Heart right ventricle (tissue), 16 donors: ENCODE measurements around the gene SCYGR2. TPM values are rescaled to one million over a fixed set of nuclear protein-coding genes. Genes with fewer than 3 reads are reported as not detected.

Source experiments
- ATAC-seq, 8 donors: fragments of 200-7000 bp; cut with Tn5 transposase; one replicate each; pipeline ENCODE4 v1.9.1; 2020; ENCODE audit warnings: mild to moderate bottlenecking in 8 of 8, moderate library complexity in 8 of 8, moderate number of reproducible peaks in 1 of 8
- DNase-seq, 2 donors: peaks; one replicate each; pipeline ENCODE4 v3.0.0-alpha.2; 2020
- H3K27ac ChIP-seq, 10 donors: fragments of 200-600 bp; sonication (generic) in 2 of 10; one replicate each; pipeline versions ENCODE4 v1.5.0 to v1.8.0; 2020 to 2022; ENCODE audit warnings: mild to moderate bottlenecking in 3 of 10
- H3K27me3 ChIP-seq, 7 donors: fragments of 200-600 bp; one replicate each; pipeline ENCODE4 v1.8.0; 2021 to 2022; ENCODE audit warnings: mild to moderate bottlenecking in 2 of 7
- H3K36me3 ChIP-seq, 9 donors: fragments of 200-600 bp; sonication (generic) in 1 of 9; one replicate each; pipeline versions ENCODE4 v1.5.0 to v1.8.0; 2020 to 2022; ENCODE audit warnings: mild to moderate bottlenecking in 2 of 9
- H3K4me1 ChIP-seq, 9 donors: fragments of 200-600 bp; sonication (generic) in 1 of 9; one replicate each; pipeline versions ENCODE4 v1.5.0 to v1.8.0; 2020 to 2022; ENCODE audit warnings: mild to moderate bottlenecking in 4 of 9
- H3K4me3 ChIP-seq, 10 donors: fragments of 200-600 bp; sonication (generic) in 2 of 10; one replicate each; pipeline versions ENCODE4 v1.5.0 to v1.8.0; 2020 to 2022; ENCODE audit warnings: mild to moderate bottlenecking in 7 of 10, moderate library complexity in 2 of 10
- H3K9me3 ChIP-seq, 11 donors: fragments of 200-600 bp in 10 of 11; sonication (generic) in 2 of 11; one replicate each; pipeline versions ENCODE4 v1.5.0 to v1.8.0; 2013 to 2022; ENCODE audit warnings: mild to moderate bottlenecking in 2 of 11, control low read depth in 1 of 11, moderate library complexity in 1 of 11
- CTCF ChIP-seq, 9 donors: fragments of 200-600 bp; sonication (generic) in 2 of 9; IDR thresholded peaks; one replicate each; pipeline versions ENCODE4 v1.5.0 to v1.8.0; 2021 to 2022; ENCODE audit warnings: antibody characterized with exemption in 9 of 9, mild to moderate bottlenecking in 5 of 9, moderate library complexity in 1 of 9
- WGBS, 2 donors: extraction: QIAGEN DNeasy Blood & Tissue Kit; methylation state at CpG; one replicate each; pipeline ENCODE4 v1.1.7; 2013; ENCODE audit warnings: inconsistent platforms in 1 of 2; 5-methylcytosine and 5-hydroxymethylcytosine counted together
- intact Hi-C, 10 donors: fragments of 100-400 bp; cut with DNase I; formaldehyde crosslinking; loops; one replicate each; pipeline versions ENCODE4 v1.11.1 to v1.14.2; 2022
- polyA plus RNA-seq, 2 donors: library from polyadenylated mRNA; stranded (reverse); fragments of 200-250 nt; gene quantifications; one replicate each; pipeline ENCODE4 v1.2.3, GENCODE V29; 2013
- total RNA-seq, 10 donors: library from RNA; stranded (reverse); fragmentation: NEBNext Ultra II Directional in 3 of 10; extraction: Animal tissue kit (Norgen Biotek cat#: 25700) in 3 of 10; gene quantifications; one replicate each; pipeline versions ENCODE4 v1.2.1 to v1.2.4, GENCODE V29; 2021 to 2023
- donor health status: Arrhythmogenic right ventricular cardiomyopathy.
- donor health status: ischemic (EF 13 %, LVEDD 7.1; RV severe dilation, severe dysfunction).
- donor health status: healthy with polysubstance abuse.
- donor health status: DM: no; HTN: yes; CAD: no.
- donor health status: DM: no; HTN: no; CAD: no.
- donor health status: ischemic (EF 25% LVEDD 6.9; RV normal size, moderate dysfunction).
- donor health status: ischemic (EF 25% LVEDD 5.7; RV mildly dilated, moderate dysfunction).
- donor health status: healthy.
- donor health status: DM: yes; HTN: yes; CAD: no.
- donor health status: Ischemic cardiomyopathy.
- donor health status: ischemic (EF 35%, LVEDD 5.7; RV mildly dilated, moderate dysfunction).
- donor health status: nonischemic (EF 11% LVEDD 7.7; RV severe dilation, severe dysfunction).
- donor health status: DM: yes; HTN: yes; CAD: no.
- donor health status: PGD.
- donor health status: ischemic (EF 29% LVEDD 5.4; RV normal size, mild dysfunction).
- donor health status: nonischemic (EF 23%, LVEDD 6.1; RV moderate dilation, normal function).

SCYGR2 gene
- total and polyA plus RNA-seq, 12 donors: not detected

GRCh38 chr2:227610123-227610522 is 11.4 kb downstream of the SCYGR2 start:
- no peak for TF ChIP-seq CTCF (IDR thresholded peaks at IDR 0.05)
- Histone ChIP-seq H3K27me3 (peaks cover 0 to 23% (median 0%) of the 10 kb centered on the region in 7 donors), H3K9me3 (no peaks in the 10 kb centered on the region), H3K27ac (no peak overlapping the region), H3K4me1 (peaks cover 0 to 5% (median 0%) of the 10 kb centered on the region in 9 donors), H3K36me3 (no peaks in the 10 kb centered on the region), H3K4me3 (no peak overlapping the region)
- intact Hi-C loops: no loop called here
- ATAC-seq (no peak), DNase-seq (no peak)
- 88 to 91% methylated on average over 2 of the region's 2 CpGs for WGBS, 2 donors

GRCh38 chr2:227612546-227613271 is 14.0 kb downstream of the SCYGR2 start:
- no peaks in the 10 kb centered on the region for H3K9me3 ChIP-seq
- H3K4me1 ChIP-seq: peaks cover 0 to 7% (median 0%) of the 10 kb centered on the region in 9 donors
- no peak overlapping the region for H3K4me3 ChIP-seq
- intact Hi-C loops: no loop called here
- no peak for DNase-seq
- peaks cover 0 to 34% (median 0%) of the 10 kb centered on the region in 7 donors for H3K27me3 ChIP-seq
- TF ChIP-seq CTCF (IDR thresholded peaks at IDR 0.05): no peak
- ATAC-seq: no peak
- WGBS, 2 donors: 80 to 93% methylated on average over 11 of the region's 11 CpGs
- no peak overlapping the region for H3K27ac ChIP-seq
- no peaks in the 10 kb centered on the region for H3K36me3 ChIP-seq

- intact Hi-C loops: no loop called here
- Histone ChIP-seq H3K27ac (no peak overlapping the region), H3K9me3 (no peaks in the 10 kb centered on the region), H3K36me3 (no peaks in the 10 kb centered on the region), H3K4me3 (no peak overlapping the region), H3K4me1 (peaks cover 0 to 7% (median 0%) of the 10 kb centered on the region in 9 donors), H3K27me3 (peaks cover 0 to 34% (median 0%) of the 10 kb centered on the region in 7 donors)
- no peak for TF ChIP-seq CTCF (IDR thresholded peaks at IDR 0.05)
- 71 to 72% methylated on average over 4 of the region's 4 CpGs for WGBS, 2 donors
- no peak for DNase-seq
- no peak for ATAC-seq
Observed at GRCh38 chr2:227613272-227613660, 14.6 kb downstream of the SCYGR2 start.

- Histone ChIP-seq H3K36me3 (no peaks in the 10 kb centered on the region), H3K4me3 (no peak overlapping the region), H3K4me1 (peaks cover 0 to 7% (median 0%) of the 10 kb centered on the region in 9 donors), H3K27ac (no peak overlapping the region), H3K9me3 (no peaks in the 10 kb centered on the region), H3K27me3 (peaks cover 0 to 34% (median 0%) of the 10 kb centered on the region in 7 donors)
- DNase-seq (no peak), ATAC-seq (no peak)
- 93 to 98% methylated on average over 4 of the region's 4 CpGs for WGBS, 2 donors
- no peak for TF ChIP-seq CTCF (IDR thresholded peaks at IDR 0.05)
- intact Hi-C loops: no loop called here
Observed at GRCh38 chr2:227614246-227614645, 15.6 kb downstream of the SCYGR2 start.
